ENCODE data around the gene HOXD1.

HOXD1 gene

GRCh38 chr2:176187899-176188773 is at the start of gene HOXD1:
HOXD1 (plus strand) TSS chr2:176188668; CDS start chr2:176188802, 134 bp downstream.
- DNase-seq (ENCODE audit: low read depth), result no peak
- peak within 1 kb of the TSS; percentile 50 for H3K4me3 ChIP-seq (ENCODE audit: control insufficient read depth, low read depth, low read length)
- TF ChIP-seq CTCF (conservative IDR thresholded peaks at IDR 0.05; ENCODE audit: control insufficient read depth, insufficient read depth, low read depth, low read length), result no peak

- no peak for TF ChIP-seq CTCF (conservative IDR thresholded peaks at IDR 0.05; ENCODE audit: control insufficient read depth, insufficient read depth, low read depth, low read length)
- peak overlapping the region; percentile 78 for H3K4me3 ChIP-seq (ENCODE audit: control insufficient read depth, low read depth, low read length)
- peak; percentile 59 for DNase-seq (ENCODE audit: low read depth)
Measured at GRCh38 chr2:176138923-176139660, 49.4 kb upstream of the HOXD1 start.

- peak overlapping the region; percentile 78 for H3K4me3 ChIP-seq (ENCODE audit: control insufficient read depth, low read depth, low read length)
- DNase-seq (ENCODE audit: low read depth), result peak; percentile 75
- TF ChIP-seq CTCF (conservative IDR thresholded peaks at IDR 0.05; ENCODE audit: control insufficient read depth, insufficient read depth, low read depth, low read length), result no peak
Measured at GRCh38 chr2:176139661-176140512, 48.6 kb upstream of the HOXD1 start.

- peak overlapping the region; percentile 60 for H3K4me3 ChIP-seq (ENCODE audit: control insufficient read depth, low read depth, low read length)
- peak; percentile 58 for TF ChIP-seq CTCF (conservative IDR thresholded peaks at IDR 0.05; ENCODE audit: control insufficient read depth, insufficient read depth, low read depth, low read length)
- DNase-seq (ENCODE audit: low read depth), result peak; percentile 76
Measured at GRCh38 chr2:176140513-176141317, 47.8 kb upstream of the HOXD1 start.

- no peak for TF ChIP-seq CTCF (conservative IDR thresholded peaks at IDR 0.05; ENCODE audit: control insufficient read depth, insufficient read depth, low read depth, low read length)
- no peak for DNase-seq (ENCODE audit: low read depth)
- H3K4me3 ChIP-seq (ENCODE audit: control insufficient read depth, low read depth, low read length), result no peak overlapping the region
Measured at GRCh38 chr2:176142281-176142680, 46.2 kb upstream of the HOXD1 start.
